Activated CD4-positive, alpha-beta T cell treated with anti-CD3 and anti-CD28 coated beads for 48 hours (primary cell): ENCODE results near the gene CD68.

Experiments
- DNase-seq: peaks from one replicate; pipeline ENCODE4 v3.0.0-alpha.2; 2020

CD68 gene

GRCh38 chr17:7560172-7561027, 19.0 kb upstream of the CD68 start:
- DNase-seq: peak; percentile 81

- DNase-seq: peak; percentile 92
Measured at GRCh38 chr17:7561028-7561575, 18.3 kb upstream of the CD68 start.

GRCh38 chr17:7561589-7562207, 17.7 kb upstream of the CD68 start, which contains the start of gene SENP3:
Gene SENP3, plus strand, starts transcription at chr17:7561919. Its CDS starts 1,158 bp downstream, at chr17:7563077.
- peak; percentile 92 for DNase-seq

- peak; percentile 37 for DNase-seq
Measured at GRCh38 chr17:7562208-7562605, 17.2 kb upstream of the CD68 start.

- peak; percentile 0 for DNase-seq
Measured at GRCh38 chr17:7563115-7563869, 16.1 kb upstream of the CD68 start.

GRCh38 chr17:7569571-7569970, 9.9 kb upstream of the CD68 start:
- no peak for DNase-seq

GRCh38 chr17:7570351-7570750, 9.1 kb upstream of the CD68 start:
- DNase-seq: no peak

GRCh38 chr17:7572338-7572587, 7.2 kb upstream of the CD68 start:
- no peak for DNase-seq

GRCh38 chr17:7572588-7573323, 6.7 kb upstream of the CD68 start:
- DNase-seq: peak; percentile 100

- DNase-seq: peak; percentile 92
Measured at GRCh38 chr17:7573324-7574080, 5.9 kb upstream of the CD68 start.

GRCh38 chr17:7574176-7574953, 5.1 kb upstream of the CD68 start:
- no peak for DNase-seq

- DNase-seq: no peak
Measured at GRCh38 chr17:7575481-7575883, 4.0 kb upstream of the CD68 start.

GRCh38 chr17:7575959-7576358, 3.5 kb upstream of the CD68 start:
- no peak for DNase-seq

- DNase-seq: peak; percentile 25
Measured at GRCh38 chr17:7576432-7576937, 3.0 kb upstream of the CD68 start.

GRCh38 chr17:7577327-7578199, 1.9 kb upstream of the CD68 start:
- DNase-seq: no peak

GRCh38 chr17:7579834-7580603, 581 bp downstream of the CD68 start:
- DNase-seq: peak; percentile 56

- DNase-seq: no peak
Measured at GRCh38 chr17:7580604-7581575, 1.5 kb downstream of the CD68 start.
